HEK293 (cell line): ENCODE data around the gene FIP1L1.

Experiments used
- KLF10 ChIP-seq: fragments of 450-650 bp; IDR thresholded peaks from 2 replicates; pipeline ENCODE4 v1.5.1; 2018; ENCODE audit warnings: missing biosample characterization, mild to moderate bottlenecking, missing genetic modification characterization
- ZBTB10 ChIP-seq: fragments of 450-650 bp; formaldehyde crosslinking; IDR thresholded peaks from 2 replicates; pipeline ENCODE4 v1.5.1; 2016; ENCODE audit warnings: missing biosample characterization, missing genetic modification characterization
- ZBTB44 ChIP-seq: fragments of 450-650 bp; IDR thresholded peaks from 2 replicates; pipeline ENCODE4 v1.5.1; 2018; ENCODE audit warnings: missing biosample characterization, mild to moderate bottlenecking, missing genetic modification characterization
- ZNF174 ChIP-seq: fragments of 450-650 bp; formaldehyde crosslinking; IDR thresholded peaks from 2 replicates; pipeline ENCODE4 v1.5.0; 2017; ENCODE audit warnings: missing biosample characterization, mild to moderate bottlenecking, missing genetic modification characterization
- ZNF37A ChIP-seq: fragments of 450-650 bp; IDR thresholded peaks from 2 replicates; pipeline ENCODE4 v1.5.1; 2018; ENCODE audit warnings: missing biosample characterization, missing genetic modification characterization
- ZNF501 ChIP-seq: fragments of 450-650 bp; formaldehyde crosslinking; IDR thresholded peaks from 2 replicates; pipeline ENCODE4 v1.5.1; 2016; ENCODE audit warnings: missing biosample characterization, missing genetic modification characterization
- ZNF549 ChIP-seq: fragments of 450-650 bp; IDR thresholded peaks from 2 replicates; pipeline ENCODE4 v1.5.1; 2018; ENCODE audit warnings: missing biosample characterization, missing genetic modification characterization, mild to moderate bottlenecking, inconsistent platforms, moderate library complexity
- ZNF792 ChIP-seq: fragments of 450-650 bp; formaldehyde crosslinking; IDR thresholded peaks from 2 replicates; pipeline ENCODE4 v1.5.1; 2016; ENCODE audit warnings: missing biosample characterization, missing genetic modification characterization
- TF ChIP-seq, protein P1 (sequence below): fragments of 450-650 bp; formaldehyde crosslinking; IDR thresholded peaks from 2 replicates; pipeline ENCODE4 v1.5.1; 2016; ENCODE audit warnings: missing biosample characterization, missing genetic modification characterization
- TF ChIP-seq, protein P2 (sequence below): fragments of 450-650 bp; formaldehyde crosslinking; conservative IDR thresholded peaks from 2 replicates; pipeline ENCODE4 v1.5.1; 2016; ENCODE audit warnings: low read depth, missing biosample characterization, missing genetic modification characterization

DNA sequence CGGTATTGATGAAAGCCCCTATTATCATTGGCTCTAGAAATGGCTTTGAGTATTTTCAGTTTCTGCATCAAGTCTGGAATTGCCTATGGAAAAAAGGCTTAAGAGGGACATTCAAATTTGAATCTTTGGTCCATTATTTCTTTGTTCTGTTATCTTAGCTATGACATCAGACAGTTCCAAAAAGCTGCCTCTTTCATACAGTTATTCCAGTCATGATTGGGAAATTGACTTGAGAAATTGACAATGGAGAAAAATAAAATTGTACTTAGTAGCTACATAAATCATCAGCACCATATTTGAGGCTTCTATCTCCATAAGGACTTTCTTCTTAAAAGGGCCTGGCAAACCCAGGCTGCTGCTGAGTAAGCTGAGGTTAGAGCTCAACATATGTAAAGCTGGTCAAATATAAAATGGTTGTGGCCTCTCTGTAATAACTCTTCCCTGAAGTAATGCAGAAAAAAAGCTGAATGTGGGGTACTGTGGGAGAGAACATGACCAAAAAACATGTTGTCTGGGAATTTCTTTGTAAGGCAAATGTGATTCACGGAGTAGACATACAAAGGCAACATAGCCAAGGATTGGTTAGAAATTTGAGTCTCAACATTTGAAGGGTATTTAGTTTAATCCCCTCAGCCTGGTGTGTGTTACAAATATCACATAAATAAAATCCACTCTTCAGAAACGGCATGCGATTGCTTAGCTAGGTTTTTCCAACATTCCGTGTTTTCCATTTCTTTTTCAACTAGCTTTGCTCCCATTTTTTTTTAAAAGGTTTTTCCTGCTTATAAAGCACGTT lies 112.9 kb downstream of the FIP1L1 start:
- TF ChIP-seq, protein P1, sequence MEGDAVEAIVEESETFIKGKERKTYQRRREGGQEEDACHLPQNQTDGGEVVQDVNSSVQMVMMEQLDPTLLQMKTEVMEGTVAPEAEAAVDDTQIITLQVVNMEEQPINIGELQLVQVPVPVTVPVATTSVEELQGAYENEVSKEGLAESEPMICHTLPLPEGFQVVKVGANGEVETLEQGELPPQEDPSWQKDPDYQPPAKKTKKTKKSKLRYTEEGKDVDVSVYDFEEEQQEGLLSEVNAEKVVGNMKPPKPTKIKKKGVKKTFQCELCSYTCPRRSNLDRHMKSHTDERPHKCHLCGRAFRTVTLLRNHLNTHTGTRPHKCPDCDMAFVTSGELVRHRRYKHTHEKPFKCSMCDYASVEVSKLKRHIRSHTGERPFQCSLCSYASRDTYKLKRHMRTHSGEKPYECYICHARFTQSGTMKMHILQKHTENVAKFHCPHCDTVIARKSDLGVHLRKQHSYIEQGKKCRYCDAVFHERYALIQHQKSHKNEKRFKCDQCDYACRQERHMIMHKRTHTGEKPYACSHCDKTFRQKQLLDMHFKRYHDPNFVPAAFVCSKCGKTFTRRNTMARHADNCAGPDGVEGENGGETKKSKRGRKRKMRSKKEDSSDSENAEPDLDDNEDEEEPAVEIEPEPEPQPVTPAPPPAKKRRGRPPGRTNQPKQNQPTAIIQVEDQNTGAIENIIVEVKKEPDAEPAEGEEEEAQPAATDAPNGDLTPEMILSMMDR (tag by site-specific recombination), result no peak
- TF ChIP-seq ZNF549, result no peak
- no peak for TF ChIP-seq ZNF501 (tag by site-specific recombination)
- no peak for TF ChIP-seq ZNF174 (tag by site-specific recombination)
- no peak for TF ChIP-seq ZNF37A (tag by site-specific recombination)
- no peak for TF ChIP-seq ZNF792 (tag by site-specific recombination)
- TF ChIP-seq, protein P2, sequence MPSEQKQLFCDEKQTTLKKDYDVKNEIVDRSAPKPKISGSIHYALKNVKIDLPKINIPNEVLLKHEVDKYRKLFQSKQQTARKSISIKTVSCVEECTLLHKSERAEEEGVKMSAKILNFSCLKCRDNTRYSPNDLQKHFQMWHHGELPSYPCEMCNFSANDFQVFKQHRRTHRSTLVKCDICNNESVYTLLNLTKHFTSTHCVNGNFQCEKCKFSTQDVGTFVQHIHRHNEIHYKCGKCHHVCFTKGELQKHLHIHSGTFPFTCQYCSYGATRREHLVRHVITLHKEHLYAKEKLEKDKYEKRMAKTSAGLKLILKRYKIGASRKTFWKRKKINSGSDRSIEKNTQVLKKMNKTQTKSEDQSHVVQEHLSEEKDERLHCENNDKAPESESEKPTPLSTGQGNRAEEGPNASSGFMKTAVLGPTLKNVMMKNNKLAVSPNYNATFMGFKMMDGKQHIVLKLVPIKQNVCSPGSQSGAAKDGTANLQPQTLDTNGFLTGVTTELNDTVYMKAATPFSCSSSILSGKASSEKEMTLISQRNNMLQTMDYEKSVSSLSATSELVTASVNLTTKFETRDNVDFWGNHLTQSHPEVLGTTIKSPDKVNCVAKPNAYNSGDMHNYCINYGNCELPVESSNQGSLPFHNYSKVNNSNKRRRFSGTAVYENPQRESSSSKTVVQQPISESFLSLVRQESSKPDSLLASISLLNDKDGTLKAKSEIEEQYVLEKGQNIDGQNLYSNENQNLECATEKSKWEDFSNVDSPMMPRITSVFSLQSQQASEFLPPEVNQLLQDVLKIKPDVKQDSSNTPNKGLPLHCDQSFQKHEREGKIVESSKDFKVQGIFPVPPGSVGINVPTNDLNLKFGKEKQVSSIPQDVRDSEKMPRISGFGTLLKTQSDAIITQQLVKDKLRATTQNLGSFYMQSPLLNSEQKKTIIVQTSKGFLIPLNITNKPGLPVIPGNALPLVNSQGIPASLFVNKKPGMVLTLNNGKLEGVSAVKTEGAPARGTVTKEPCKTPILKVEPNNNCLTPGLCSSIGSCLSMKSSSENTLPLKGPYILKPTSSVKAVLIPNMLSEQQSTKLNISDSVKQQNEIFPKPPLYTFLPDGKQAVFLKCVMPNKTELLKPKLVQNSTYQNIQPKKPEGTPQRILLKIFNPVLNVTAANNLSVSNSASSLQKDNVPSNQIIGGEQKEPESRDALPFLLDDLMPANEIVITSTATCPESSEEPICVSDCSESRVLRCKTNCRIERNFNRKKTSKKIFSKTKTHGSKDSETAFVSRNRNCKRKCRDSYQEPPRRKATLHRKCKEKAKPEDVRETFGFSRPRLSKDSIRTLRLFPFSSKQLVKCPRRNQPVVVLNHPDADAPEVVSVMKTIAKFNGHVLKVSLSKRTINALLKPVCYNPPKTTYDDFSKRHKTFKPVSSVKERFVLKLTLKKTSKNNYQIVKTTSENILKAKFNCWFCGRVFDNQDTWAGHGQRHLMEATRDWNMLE (tag by site-specific recombination), result no peak
- no peak for TF ChIP-seq ZBTB10
- TF ChIP-seq KLF10, result no peak
- TF ChIP-seq ZBTB44, result no peak
